IgD-negative memory B cell (primary cell): Measurements from ENCODE around the gene NFIB. TPM values are rescaled to one million over a fixed set of nuclear protein-coding genes. Genes with fewer than 3 reads are reported as not detected.

Experiments used
- H3K27ac Mint-ChIP-seq, 3 donors: one replicate each; pipeline ENCODE4 v1.8.0; 2020 to 2022; ENCODE audit warnings: mild to moderate bottlenecking in 3 of 3, mixed read lengths in 3 of 3, moderate library complexity in 1 of 3
- H3K27me3 Mint-ChIP-seq: one replicate; pipeline ENCODE4 v1.8.0; 2021; ENCODE audit warnings: mixed read lengths
- H3K36me3 Mint-ChIP-seq: one replicate; pipeline ENCODE4 v1.8.0; 2020; ENCODE audit warnings: mild to moderate bottlenecking, mixed read lengths
- H3K4me1 Mint-ChIP-seq, 3 donors: one replicate each; pipeline ENCODE4 v1.8.0; 2020 to 2022; ENCODE audit warnings: mixed read lengths in 3 of 3, mild to moderate bottlenecking in 1 of 3
- H3K4me3 Mint-ChIP-seq, 4 donors: one replicate each; pipeline ENCODE4 v1.8.0; 2020 to 2022; ENCODE audit warnings: mild to moderate bottlenecking in 4 of 4, mixed read lengths in 4 of 4, moderate library complexity in 3 of 4
- H3K9me3 Mint-ChIP-seq, 3 donors: one replicate each; pipeline ENCODE4 v1.8.0; 2020 to 2021; ENCODE audit warnings: mixed read lengths in 3 of 3, mild to moderate bottlenecking in 1 of 3
- polyA plus RNA-seq: library from polyadenylated mRNA; unstranded; fragments of 300-500 nt; fragmentation: Illumina TruSeq; gene quantifications from one replicate; pipeline ENCODE4 v1.2.3, GENCODE V29; 2021

The NFIB gene
- polyA plus RNA-seq, 1 donor from 2014 or later, result not detected

GRCh38 chr9:14188538-14188937 lies 125.4 kb downstream of the NFIB start:
- Mint-ChIP-seq H3K4me1 (no peaks in the 10 kb centered on the region), H3K36me3 (no peaks in the 10 kb centered on the region), H3K27me3 (no peaks in the 10 kb centered on the region), H3K27ac (no peak overlapping the region), H3K9me3 (peaks cover 0 to 3% (median 0%) of the 10 kb centered on the region in 3 donors), H3K4me3 (no peak overlapping the region)

DNA sequence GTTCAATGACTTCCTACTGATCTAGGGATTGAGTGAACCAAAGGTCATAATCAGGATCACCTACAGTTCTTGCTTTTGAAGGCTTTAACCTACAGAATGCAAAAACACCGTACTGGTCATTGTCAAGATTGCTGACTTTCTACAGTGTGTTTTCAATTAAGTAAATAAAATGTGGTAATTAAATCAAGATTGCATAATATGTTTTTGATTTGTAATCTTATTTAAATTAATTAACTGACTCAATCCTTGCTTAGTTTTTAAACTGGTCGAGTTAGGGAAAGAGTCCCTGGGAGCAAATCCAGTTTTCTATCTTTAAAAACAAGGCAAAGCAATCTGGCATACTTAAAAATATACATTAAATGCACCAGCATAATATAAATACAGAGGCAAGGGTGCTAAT lies 125.9 kb downstream of the NFIB start:
- no peaks in the 10 kb centered on the region for H3K4me1 Mint-ChIP-seq
- H3K4me3 Mint-ChIP-seq, result no peak overlapping the region
- no peak overlapping the region for H3K27ac Mint-ChIP-seq
- H3K36me3 Mint-ChIP-seq, result no peaks in the 10 kb centered on the region
- H3K9me3 Mint-ChIP-seq, result peaks cover 0 to 3% (median 0%) of the 10 kb centered on the region in 3 donors
- H3K27me3 Mint-ChIP-seq, result no peaks in the 10 kb centered on the region

DNA sequence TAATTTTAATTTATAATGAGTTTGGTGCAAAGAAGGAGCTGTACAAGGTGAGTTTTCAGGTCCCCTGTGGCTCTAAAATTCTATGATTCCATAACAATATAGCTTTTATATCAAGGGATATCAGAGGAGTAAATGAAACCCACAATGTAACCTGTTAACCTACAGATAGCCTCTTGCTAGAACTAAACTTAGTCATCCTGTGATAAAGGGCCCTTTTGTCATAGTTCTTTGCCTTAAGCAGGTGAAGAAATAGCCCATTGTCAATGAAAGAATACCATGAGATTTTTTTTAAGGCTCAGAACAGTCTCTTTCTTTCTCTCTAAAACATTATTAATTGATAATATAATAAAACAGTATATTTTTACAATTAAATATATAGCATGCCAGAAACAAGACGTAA lies 127.8 kb downstream of the NFIB start:
- H3K27ac Mint-ChIP-seq, result no peak overlapping the region
- H3K27me3 Mint-ChIP-seq, result no peaks in the 10 kb centered on the region
- no peaks in the 10 kb centered on the region for H3K4me1 Mint-ChIP-seq
- H3K9me3 Mint-ChIP-seq, result peaks cover 0 to 3% (median 0%) of the 10 kb centered on the region in 3 donors
- H3K36me3 Mint-ChIP-seq, result no peaks in the 10 kb centered on the region
- H3K4me3 Mint-ChIP-seq, result no peak overlapping the region

GRCh38 chr9:14185016-14185415 lies 128.9 kb downstream of the NFIB start:
- no peaks in the 10 kb centered on the region for H3K36me3 Mint-ChIP-seq
- H3K4me3 Mint-ChIP-seq, result no peak overlapping the region

GRCh38 chr9:14183001-14183400 lies 130.9 kb downstream of the NFIB start:
- no peaks in the 10 kb centered on the region for H3K4me1 Mint-ChIP-seq
- H3K4me3 Mint-ChIP-seq, result no peak overlapping the region
- H3K9me3 Mint-ChIP-seq, result peaks cover 0 to 3% (median 2%) of the 10 kb centered on the region in 3 donors
- no peaks in the 10 kb centered on the region for H3K36me3 Mint-ChIP-seq
- peaks cover 2% of the 10 kb centered on the region for H3K27me3 Mint-ChIP-seq
- H3K27ac Mint-ChIP-seq, result no peak overlapping the region

More at GRCh38 chr9:14185016-14185415, 128.9 kb downstream of the NFIB start:
- Mint-ChIP-seq H3K27me3 (no peaks in the 10 kb centered on the region), H3K9me3 (peaks cover 0 to 3% (median 2%) of the 10 kb centered on the region in 3 donors), H3K4me1 (no peaks in the 10 kb centered on the region), H3K27ac (no peak overlapping the region)

DNA sequence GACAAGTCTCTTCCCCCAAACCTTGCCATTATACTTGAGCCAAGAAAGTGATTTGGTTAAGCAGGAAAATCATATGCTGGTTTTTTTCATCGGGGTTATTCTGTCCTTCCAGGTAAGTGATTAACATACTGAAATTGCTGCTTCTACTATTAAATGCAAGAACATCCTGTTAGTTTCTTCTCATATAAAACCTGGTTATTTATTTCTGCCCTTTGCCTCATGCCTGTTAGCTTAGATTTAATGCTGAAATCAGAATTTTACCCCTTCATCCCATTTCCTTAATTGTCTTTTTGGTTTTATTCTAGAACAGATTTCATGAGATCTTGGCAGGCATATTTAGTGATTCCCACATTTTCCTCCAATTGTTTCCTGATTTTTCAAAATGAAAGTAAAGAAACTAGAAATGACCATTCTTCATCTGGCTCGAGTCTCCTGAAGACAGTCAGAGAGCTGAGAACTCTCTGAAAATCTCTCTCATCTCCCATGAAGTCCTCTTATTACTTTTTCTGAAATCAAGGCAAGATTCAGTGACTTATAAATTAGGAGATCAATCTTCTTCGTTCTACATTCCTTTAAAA lies 132.9 kb downstream of the NFIB start:
- H3K4me1 Mint-ChIP-seq, result no peaks in the 10 kb centered on the region

DNA sequence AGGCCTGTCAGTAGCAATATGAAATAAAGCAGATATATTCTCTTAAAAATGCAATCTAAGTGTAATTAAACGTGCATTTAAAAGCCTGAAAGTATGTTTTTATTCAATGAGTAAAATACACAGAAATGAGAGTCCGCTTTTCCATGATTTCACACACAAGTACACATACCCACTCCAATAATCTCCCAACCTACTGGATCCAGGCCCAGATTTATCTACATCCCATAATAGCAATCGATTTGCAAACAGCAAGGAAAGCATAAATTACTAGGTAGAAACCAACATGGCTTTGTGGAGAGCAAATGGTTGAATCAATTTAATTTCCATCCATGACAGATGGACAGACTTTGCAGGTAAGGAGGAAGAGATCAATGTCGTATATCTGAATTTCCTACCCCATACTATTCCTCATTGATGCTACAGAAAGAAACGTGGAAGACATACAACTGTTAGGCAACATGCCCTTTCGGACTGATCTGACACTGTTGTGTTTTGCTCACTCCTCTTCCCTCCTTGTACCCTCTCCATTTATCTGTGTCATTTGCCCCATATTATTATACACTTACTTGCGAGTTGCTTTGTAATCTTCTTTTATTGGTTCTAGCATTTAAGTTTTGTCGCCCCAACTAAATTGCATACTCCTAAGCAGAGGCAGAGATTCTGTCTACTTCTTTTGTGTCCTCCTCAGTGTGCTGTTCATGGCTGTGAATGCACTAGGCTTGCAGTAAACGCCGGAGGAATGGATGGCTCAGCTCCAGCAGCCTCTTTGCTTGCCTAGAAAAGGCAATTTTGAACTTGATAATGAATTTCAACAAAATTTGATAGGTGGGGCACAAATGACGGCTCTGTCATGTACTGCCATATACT lies 133.6 kb downstream of the NFIB start:
- Mint-ChIP-seq H3K4me1 (no peaks in the 10 kb centered on the region), H3K27ac (no peak overlapping the region), H3K9me3 (peaks cover 0 to 3% (median 2%) of the 10 kb centered on the region in 3 donors), H3K27me3 (peaks cover 2% of the 10 kb centered on the region), H3K36me3 (no peaks in the 10 kb centered on the region), H3K4me3 (no peak overlapping the region)

More for the DNA sequence above, 132.9 kb downstream of the NFIB start:
- no peak overlapping the region for H3K4me3 Mint-ChIP-seq
- peaks cover 2% of the 10 kb centered on the region for H3K27me3 Mint-ChIP-seq
- no peak overlapping the region for H3K27ac Mint-ChIP-seq
- no peaks in the 10 kb centered on the region for H3K36me3 Mint-ChIP-seq
- peaks cover 0 to 3% (median 2%) of the 10 kb centered on the region in 3 donors for H3K9me3 Mint-ChIP-seq

- H3K27ac Mint-ChIP-seq, result no peak overlapping the region
- H3K4me1 Mint-ChIP-seq, result no peaks in the 10 kb centered on the region
- peaks cover 0 to 3% (median 2%) of the 10 kb centered on the region in 3 donors for H3K9me3 Mint-ChIP-seq
- no peak overlapping the region for H3K4me3 Mint-ChIP-seq
- peaks cover 2% of the 10 kb centered on the region for H3K27me3 Mint-ChIP-seq
- H3K36me3 Mint-ChIP-seq, result no peaks in the 10 kb centered on the region
These were observed 134.5 kb downstream of the NFIB start for GRCh38 chr9:14179449-14179848.

GRCh38 chr9:14175778-14176177 lies 138.2 kb downstream of the NFIB start:
- Mint-ChIP-seq H3K36me3 (no peaks in the 10 kb centered on the region), H3K27me3 (peaks cover 2% of the 10 kb centered on the region), H3K4me1 (no peaks in the 10 kb centered on the region), H3K27ac (no peak overlapping the region), H3K4me3 (no peak overlapping the region), H3K9me3 (peaks cover 0 to 5% (median 0%) of the 10 kb centered on the region in 3 donors)

DNA sequence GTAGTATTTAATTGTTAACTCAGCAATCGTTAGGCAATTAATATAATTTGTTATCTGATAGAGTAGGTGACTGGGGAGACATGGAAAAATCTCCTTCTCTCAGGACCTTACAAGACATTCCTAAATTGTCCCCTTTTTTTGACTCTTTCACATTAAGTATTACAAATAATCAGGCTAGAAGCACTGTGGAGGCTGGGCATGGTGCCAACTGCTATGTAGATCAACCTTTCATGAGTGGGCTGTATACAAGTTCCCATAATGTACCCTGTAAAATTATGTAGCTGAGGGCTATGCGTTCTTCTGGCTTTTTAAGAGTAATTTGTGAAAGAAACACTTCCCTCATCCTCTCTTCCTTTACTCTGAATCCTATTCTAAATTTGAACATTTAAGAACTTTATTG lies 140.2 kb downstream of the NFIB start:
- Mint-ChIP-seq H3K36me3 (no peaks in the 10 kb centered on the region), H3K9me3 (peaks cover 0 to 5% (median 0%) of the 10 kb centered on the region in 3 donors), H3K27ac (no peak overlapping the region), H3K27me3 (peaks cover 2% of the 10 kb centered on the region), H3K4me3 (no peak overlapping the region), H3K4me1 (no peaks in the 10 kb centered on the region)

- H3K4me3 Mint-ChIP-seq, result no peak overlapping the region
- H3K9me3 Mint-ChIP-seq, result peaks cover 0 to 5% (median 0%) of the 10 kb centered on the region in 3 donors
- no peaks in the 10 kb centered on the region for H3K36me3 Mint-ChIP-seq
- no peaks in the 10 kb centered on the region for H3K27me3 Mint-ChIP-seq
- no peak overlapping the region for H3K27ac Mint-ChIP-seq
- H3K4me1 Mint-ChIP-seq, result no peaks in the 10 kb centered on the region
These were observed 142.9 kb downstream of the NFIB start for GRCh38 chr9:14170973-14171596.

- peaks cover 0 to 5% (median 0%) of the 10 kb centered on the region in 3 donors for H3K9me3 Mint-ChIP-seq
- no peaks in the 10 kb centered on the region for H3K36me3 Mint-ChIP-seq
- no peak overlapping the region for H3K4me3 Mint-ChIP-seq
- no peak overlapping the region for H3K27ac Mint-ChIP-seq
- H3K27me3 Mint-ChIP-seq, result no peaks in the 10 kb centered on the region
- no peaks in the 10 kb centered on the region for H3K4me1 Mint-ChIP-seq
These were observed 143.5 kb downstream of the NFIB start for GRCh38 chr9:14170392-14170931.

GRCh38 chr9:14168381-14168780 lies 145.6 kb downstream of the NFIB start:
- Mint-ChIP-seq H3K4me3 (no peak overlapping the region), H3K27ac (no peak overlapping the region), H3K4me1 (no peaks in the 10 kb centered on the region), H3K9me3 (peaks cover 0 to 5% (median 0%) of the 10 kb centered on the region in 3 donors), H3K36me3 (no peaks in the 10 kb centered on the region), H3K27me3 (no peaks in the 10 kb centered on the region)

- no peak overlapping the region for H3K4me3 Mint-ChIP-seq
These were observed 148.4 kb downstream of the NFIB start for GRCh38 chr9:14165376-14166035.

GRCh38 chr9:14164908-14165307 lies 149.0 kb downstream of the NFIB start:
- Mint-ChIP-seq H3K9me3 (no peaks in the 10 kb centered on the region), H3K36me3 (no peaks in the 10 kb centered on the region), H3K27ac (no peak overlapping the region), H3K27me3 (no peaks in the 10 kb centered on the region), H3K4me3 (no peak overlapping the region), H3K4me1 (no peaks in the 10 kb centered on the region)

More at GRCh38 chr9:14165376-14166035, 148.4 kb downstream of the NFIB start:
- Mint-ChIP-seq H3K27ac (no peak overlapping the region), H3K27me3 (no peaks in the 10 kb centered on the region), H3K9me3 (no peaks in the 10 kb centered on the region), H3K36me3 (no peaks in the 10 kb centered on the region), H3K4me1 (no peaks in the 10 kb centered on the region)
